IMR-90 (cell line): Measurements from ENCODE around the gene TRA2B. TPM values are rescaled to one million over a fixed set of nuclear protein-coding genes. Genes with fewer than 3 reads are reported as not detected.

Source experiments
- ATAC-seq: fragments of 200-7000 bp; cut with Tn5 transposase; 2 replicates; pipeline ENCODE4 v1.9.1; 2020; ENCODE audit warnings: low read depth, mild to moderate bottlenecking, moderate library complexity
- BruUV-seq: library from RNA; stranded (reverse); fragments of 400-500 nt; replicated peaks from 2 replicates; lab custom pipeline; 2021; lab: Mats Ljungman, UMichigan
- CTCF ChIA-PET: fragments of 300-600 bp; formaldehyde crosslinking; extraction: SDS; loops from one replicate; lab custom pipeline; 2021; ENCODE audit warnings: antibody characterized with exemption; lab: Yijun Ruan, JAX
- POLR2A ChIA-PET: fragments of 300-600 bp; sonication (Branson Sonifier 250); formaldehyde crosslinking; loops from one replicate; lab custom pipeline; 2022; ENCODE audit warnings: antibody characterized with exemption; ENCODE audit not compliant: unreplicated experiment; lab: Charles Lee
- DNase-seq: peaks from one replicate; pipeline ENCODE4 v3.0.0; 2013
- H2AFZ ChIP-seq: replicated peaks from 2 replicates; pipeline ENCODE3; 2013; ENCODE audit warnings: low read length, mild to moderate bottlenecking; ENCODE audit not compliant: poor library complexity
- H2AK5ac ChIP-seq: 2 replicates; pipeline ENCODE4 v1.6.1; 2013; ENCODE audit warnings: low read depth, low read length, inconsistent platforms
- H2AK9ac ChIP-seq: replicated peaks from 2 replicates; pipeline ENCODE3; 2013; ENCODE audit warnings: mild to moderate bottlenecking, low read depth, low read length, moderate library complexity; ENCODE audit not compliant: poor library complexity
- H2BK120ac ChIP-seq: 2 replicates; pipeline ENCODE4 v1.6.1; 2013; ENCODE audit warnings: low read depth, low read length, inconsistent platforms
- H2BK15ac ChIP-seq: 3 replicates; pipeline ENCODE4 v1.6.1; 2013; ENCODE audit warnings: low read depth, low read length, inconsistent platforms
- H2BK20ac ChIP-seq: 2 replicates; pipeline ENCODE4 v1.6.1; 2013; ENCODE audit warnings: low read depth, mild to moderate bottlenecking, inconsistent platforms, low read length, moderate library complexity
- H2BK5ac ChIP-seq: 2 replicates; pipeline ENCODE4 v1.6.1; 2013; ENCODE audit warnings: mild to moderate bottlenecking, low read depth, low read length, inconsistent platforms; ENCODE audit not compliant: poor library complexity, severe bottlenecking
- H3K14ac ChIP-seq: replicated peaks from 2 replicates; pipeline ENCODE4 v1.6.1; 2013; ENCODE audit warnings: low read depth, low read length, inconsistent platforms
- H3K18ac ChIP-seq: 2 replicates; pipeline ENCODE4 v1.6.1; 2013; ENCODE audit warnings: low read depth, low read length, control low read depth
- H3K23ac ChIP-seq: 2 replicates; pipeline ENCODE4 v1.6.1; 2013; ENCODE audit warnings: low read depth, low read length, inconsistent platforms
- H3K27ac ChIP-seq: 2 replicates; pipeline ENCODE4 v1.5.1; 2013; ENCODE audit warnings: mild to moderate bottlenecking, control low read depth, low read length; ENCODE audit not compliant: insufficient read depth
- H3K27me3 ChIP-seq: 2 replicates; pipeline ENCODE4 v1.6.1; 2013; ENCODE audit warnings: low read length; ENCODE audit not compliant: control insufficient read depth, insufficient read depth
- H3K36me3 ChIP-seq: 2 replicates; pipeline ENCODE4 v1.6.1; 2013; ENCODE audit warnings: low read length, mixed read lengths; ENCODE audit not compliant: control insufficient read depth, insufficient read depth
- H3K4ac ChIP-seq: 2 replicates; pipeline ENCODE4 v1.6.1; 2013; ENCODE audit warnings: low read depth, low read length, inconsistent platforms
- H3K4me1 ChIP-seq: 2 replicates; pipeline ENCODE4 v1.6.1; 2013; ENCODE audit warnings: low read length, mixed read lengths; ENCODE audit not compliant: control insufficient read depth, insufficient read depth
- H3K4me2 ChIP-seq: 2 replicates; pipeline ENCODE4 v1.6.1; 2013; ENCODE audit warnings: low read depth, mild to moderate bottlenecking, control low read depth, low read length, moderate library complexity
- H3K4me3 ChIP-seq: 2 replicates; pipeline ENCODE4 v1.5.1; 2013; ENCODE audit warnings: low read depth, mild to moderate bottlenecking, control low read depth, low read length, moderate library complexity; ENCODE audit not compliant: insufficient read depth
- H3K56ac ChIP-seq: 2 replicates; pipeline ENCODE4 v1.6.1; 2013; ENCODE audit warnings: low read length, inconsistent platforms; ENCODE audit not compliant: insufficient read depth; ENCODE audit errors: extremely low read depth
- H3K79me1 ChIP-seq, 2 experiments: 2 replicates each; pipeline ENCODE4 v1.6.1; 2013; ENCODE audit warnings: low read length in 2 of 2, inconsistent platforms in 1 of 2, low read depth in 1 of 2
- H3K9ac ChIP-seq: 2 replicates; pipeline ENCODE4 v1.6.1; 2013; ENCODE audit warnings: low read depth, low read length, control low read depth
- H3K9me1 ChIP-seq: 2 replicates; pipeline ENCODE4 v1.6.1; 2013; ENCODE audit warnings: low read length, inconsistent platforms; ENCODE audit not compliant: insufficient read depth
- H3K9me3 ChIP-seq: 2 replicates; pipeline ENCODE4 v1.6.1; 2013; ENCODE audit warnings: low read length; ENCODE audit not compliant: control insufficient read depth, insufficient read depth
- H4K20me1 ChIP-seq: 2 replicates; pipeline ENCODE4 v1.6.1; 2013; ENCODE audit warnings: low read length, inconsistent platforms; ENCODE audit not compliant: insufficient read depth
- H4K5ac ChIP-seq: 2 replicates; pipeline ENCODE4 v1.6.1; 2013; ENCODE audit warnings: mild to moderate bottlenecking, low read depth, low read length, control low read depth
- H4K8ac ChIP-seq, 2 experiments: 2 replicates each; pipeline ENCODE4 v1.6.1; 2013; ENCODE audit warnings: low read depth in 2 of 2, low read length in 2 of 2, control low read depth in 1 of 2, inconsistent platforms in 1 of 2
- H4K91ac ChIP-seq: 2 replicates; pipeline ENCODE4 v1.6.1; 2013; ENCODE audit warnings: low read depth, low read length, inconsistent platforms; ENCODE audit not compliant: insufficient read depth
- BHLHE40 ChIP-seq: fragments of 150-350 bp; IDR thresholded peaks from 2 replicates; pipeline ENCODE4 v1.6.1; 2016; ENCODE audit warnings: mild to moderate bottlenecking, low read depth, low read length
- CEBPB ChIP-seq: IDR thresholded peaks from 2 replicates; pipeline ENCODE4 v1.6.1; 2012; ENCODE audit warnings: low read depth, low read length, improper control_type of control experiment
- CHD1 ChIP-seq: IDR thresholded peaks from 2 replicates; pipeline ENCODE4 v1.6.1; 2012; ENCODE audit warnings: low read depth, low read length, improper control_type of control experiment
- ELK1 ChIP-seq: fragments of 150-350 bp; IDR thresholded peaks from 2 replicates; pipeline ENCODE4 v1.6.1; 2016; ENCODE audit warnings: low read depth, mild to moderate bottlenecking, low read length, moderate library complexity, borderline replicate concordance
- FOS ChIP-seq: fragments of 150-350 bp; IDR thresholded peaks from 2 replicates; pipeline ENCODE4 v1.6.1; 2016; ENCODE audit warnings: low read depth, low read length
- MAFK ChIP-seq: IDR thresholded peaks from 2 replicates; pipeline ENCODE4 v1.6.1; 2012; ENCODE audit warnings: low read depth, low read length, improper control_type of control experiment
- MAZ ChIP-seq: IDR thresholded peaks from 2 replicates; pipeline ENCODE4 v1.6.1; 2012; ENCODE audit warnings: low read depth, mild to moderate bottlenecking, low read length, improper control_type of control experiment, moderate library complexity, borderline replicate concordance
- MXI1 ChIP-seq: IDR thresholded peaks from 2 replicates; pipeline ENCODE4 v1.6.1; 2012; ENCODE audit warnings: low read depth, mild to moderate bottlenecking, low read length, moderate library complexity, borderline replicate concordance
- NFE2L2 ChIP-seq: fragments of 150-350 bp; IDR thresholded peaks from 2 replicates; pipeline ENCODE4 v1.6.1; 2016; ENCODE audit warnings: low read depth, mild to moderate bottlenecking, low read length
- POLR2A ChIP-seq: IDR thresholded peaks from 2 replicates; pipeline ENCODE4 v1.6.1; 2012; ENCODE audit warnings: mild to moderate bottlenecking, low read depth, low read length
- RAD21 ChIP-seq: IDR thresholded peaks from 2 replicates; pipeline ENCODE4 v1.6.1; 2012; ENCODE audit warnings: low read length, improper control_type of control experiment
- RCOR1 ChIP-seq: IDR thresholded peaks from 2 replicates; pipeline ENCODE4 v1.6.1; 2012; ENCODE audit warnings: mild to moderate bottlenecking, low read length, improper control_type of control experiment; ENCODE audit not compliant: insufficient replicate concordance
- RFX5 ChIP-seq: IDR thresholded peaks from 2 replicates; pipeline ENCODE4 v1.8.0; 2012; ENCODE audit warnings: low read depth, mild to moderate bottlenecking, low read length, moderate library complexity
- SMC3 ChIP-seq: fragments of 150-350 bp; IDR thresholded peaks from 2 replicates; pipeline ENCODE4 v1.6.1; 2016; ENCODE audit warnings: low read depth, mild to moderate bottlenecking, antibody characterized with exemption, low read length, moderate library complexity
- WGBS, 2 experiments: methylation state at CpG; one replicate each; pipeline versions ENCODE4 v1.1.5 to v1.1.7; 2013; ENCODE audit warnings: missing lambda C conversion rate in 2 of 2; ENCODE audit not compliant: insufficient read length in 1 of 2; ENCODE audit errors: extremely low coverage in 2 of 2; 5-methylcytosine and 5-hydroxymethylcytosine counted together
- dilution Hi-C: fragments of 300-500 bp; cut with HindIII; formaldehyde crosslinking; loops from one replicate; pipeline ENCODE4 v1.14.3; 2018; ENCODE audit warnings: low sequenced_read_pairs; ENCODE audit not compliant: unreplicated experiment
- in situ Hi-C: fragments of 300-500 bp; cut with MboI; formaldehyde crosslinking; loops from 3 replicates; pipeline ENCODE4 v1.14.3; 2019; ENCODE audit warnings: low sequenced_read_pairs, inconsistent platforms, mixed read lengths
- intact Hi-C: fragments of 100-400 bp; cut with micrococcal nuclease; formaldehyde crosslinking; loops from 2 replicates; pipeline ENCODE4 v1.10.0; 2022
- polyA plus RNA-seq, 3 experiments: library from polyadenylated mRNA; depleted of rRNA; stranded (reverse); fragments of >200 nt; gene quantifications; 2 replicates each; pipeline ENCODE4 v1.2.3, GENCODE V29; 2012; ENCODE audit warnings: low replicate concordance in 1 of 3
- total RNA-seq: library from RNA; depleted of rRNA; stranded (reverse); fragments of >200 nt; gene quantifications from 2 replicates; pipeline ENCODE4 v1.2.3, GENCODE V29; 2012
- TF ChIP-seq, protein P1 (sequence below): fragments of 150-350 bp; IDR thresholded peaks from 2 replicates; pipeline ENCODE4 v1.6.1; 2017; ENCODE audit warnings: mild to moderate bottlenecking, antibody characterized with exemption, low read length, low read depth
- TF ChIP-seq, protein P2 (sequence below): conservative IDR thresholded peaks from 2 replicates; pipeline ENCODE4 v1.5.1; 2012; ENCODE audit warnings: mild to moderate bottlenecking, low read depth, low read length, improper control_type of control experiment

TRA2B gene
- total and polyA plus RNA-seq, 2 of the 4 experiments (the other 2 are of a cell fraction): 127 to 208 TPM

GRCh38 chr3:185867650-185868049 is 70.2 kb downstream of the TRA2B start:
- dilution Hi-C loops: no loop called here
- Histone ChIP-seq H3K9me3 (peaks cover 2% of the 10 kb centered on the region; the same call in 1 of the 2 replicates), H3K4me1 (no peaks in the 10 kb centered on the region), H2BK120ac (no peak overlapping the region), H3K14ac (no peak overlapping the region), H2BK5ac (no peak overlapping the region), H2BK20ac (no peak overlapping the region), H4K91ac (no peak overlapping the region), H4K20me1 (no peaks in the 10 kb centered on the region), H2BK15ac (no peak overlapping the region), H2AK5ac (no peak overlapping the region), H2AK9ac (no peak overlapping the region), H3K79me1 (no peaks in the 10 kb centered on the region), H4K8ac (no peak overlapping the region), H3K9me1 (no peaks in the 10 kb centered on the region), H4K5ac (no peak overlapping the region), H3K27me3 (peaks cover 15% of the 10 kb centered on the region), H2AFZ (no peak overlapping the region), H3K4me3 (no peak overlapping the region), H3K36me3 (no peaks in the 10 kb centered on the region), H3K27ac (no peak overlapping the region), H3K4me2 (no peak overlapping the region), H3K18ac (no peak overlapping the region), H3K4ac (no peak overlapping the region), H3K23ac (no peak overlapping the region), H3K56ac (no peak overlapping the region), H3K9ac (no peak overlapping the region)
- DNase-seq (no peak), ATAC-seq (no peak)
- no peak for TF ChIP-seq FOS
- no peak for TF ChIP-seq CEBPB
- no peak for TF ChIP-seq CHD1
- TF ChIP-seq RFX5: no peak
- no peak for TF ChIP-seq MAZ
- TF ChIP-seq, protein P1, sequence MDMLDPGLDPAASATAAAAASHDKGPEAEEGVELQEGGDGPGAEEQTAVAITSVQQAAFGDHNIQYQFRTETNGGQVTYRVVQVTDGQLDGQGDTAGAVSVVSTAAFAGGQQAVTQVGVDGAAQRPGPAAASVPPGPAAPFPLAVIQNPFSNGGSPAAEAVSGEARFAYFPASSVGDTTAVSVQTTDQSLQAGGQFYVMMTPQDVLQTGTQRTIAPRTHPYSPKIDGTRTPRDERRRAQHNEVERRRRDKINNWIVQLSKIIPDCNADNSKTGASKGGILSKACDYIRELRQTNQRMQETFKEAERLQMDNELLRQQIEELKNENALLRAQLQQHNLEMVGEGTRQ: no peak
- no peak for TF ChIP-seq BHLHE40
- no peak for TF ChIP-seq MAFK
- no peak for TF ChIP-seq POLR2A
- TF ChIP-seq, protein P2, sequence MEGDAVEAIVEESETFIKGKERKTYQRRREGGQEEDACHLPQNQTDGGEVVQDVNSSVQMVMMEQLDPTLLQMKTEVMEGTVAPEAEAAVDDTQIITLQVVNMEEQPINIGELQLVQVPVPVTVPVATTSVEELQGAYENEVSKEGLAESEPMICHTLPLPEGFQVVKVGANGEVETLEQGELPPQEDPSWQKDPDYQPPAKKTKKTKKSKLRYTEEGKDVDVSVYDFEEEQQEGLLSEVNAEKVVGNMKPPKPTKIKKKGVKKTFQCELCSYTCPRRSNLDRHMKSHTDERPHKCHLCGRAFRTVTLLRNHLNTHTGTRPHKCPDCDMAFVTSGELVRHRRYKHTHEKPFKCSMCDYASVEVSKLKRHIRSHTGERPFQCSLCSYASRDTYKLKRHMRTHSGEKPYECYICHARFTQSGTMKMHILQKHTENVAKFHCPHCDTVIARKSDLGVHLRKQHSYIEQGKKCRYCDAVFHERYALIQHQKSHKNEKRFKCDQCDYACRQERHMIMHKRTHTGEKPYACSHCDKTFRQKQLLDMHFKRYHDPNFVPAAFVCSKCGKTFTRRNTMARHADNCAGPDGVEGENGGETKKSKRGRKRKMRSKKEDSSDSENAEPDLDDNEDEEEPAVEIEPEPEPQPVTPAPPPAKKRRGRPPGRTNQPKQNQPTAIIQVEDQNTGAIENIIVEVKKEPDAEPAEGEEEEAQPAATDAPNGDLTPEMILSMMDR: no peak
- TF ChIP-seq ELK1: no peak
- TF ChIP-seq MXI1: no peak
- TF ChIP-seq SMC3: no peak
- no peak for TF ChIP-seq RCOR1
- TF ChIP-seq RAD21: no peak
- no peak for TF ChIP-seq NFE2L2
- no TSS peak for BruUV-seq
- in situ Hi-C loops: no loop called here
- ChIA-PET CTCF (no interaction called here), POLR2A (no interaction called here)
- WGBS, 2 experiments: no CpG with 5 or more reads among the region's 2 CpGs
- intact Hi-C loops: no loop called here
